GM12878 (cell line): ENCODE measurements around the gene SLC36A3. TPM values are rescaled to one million over a fixed set of nuclear protein-coding genes. Genes with fewer than 3 reads are reported as not detected.

Experiments used
- ATAC-seq: fragments of 200-7000 bp; cut with Tn5 transposase; 3 replicates; pipeline ENCODE4 v1.9.1; 2020; ENCODE audit warnings: mild to moderate bottlenecking, moderate library complexity
- Bru-seq: library from RNA; stranded (reverse); fragments of 400-500 nt; gene quantifications from one replicate; lab custom pipeline; 2021; lab: Mats Ljungman, UMichigan
- BruChase-seq, 2 experiments: library from RNA; stranded (reverse); fragments of 400-500 nt; gene quantifications; one replicate each; lab custom pipeline; 2021; lab: Mats Ljungman, UMichigan
- BruUV-seq: library from RNA; stranded (reverse); fragments of 400-500 nt; replicated peaks from 2 replicates; lab custom pipeline; 2021; lab: Mats Ljungman, UMichigan
- CTCF ChIA-PET: fragments of 300-600 bp; sonication (Branson Sonifier 250); formaldehyde crosslinking; extraction: SDS; loops from one replicate; lab custom pipeline; 2021; ENCODE audit warnings: inconsistent platforms; lab: Yijun Ruan, JAX
- POLR2A ChIA-PET: fragments of 350-600 bp; formaldehyde crosslinking; extraction: SDS; loops from one replicate; lab custom pipeline; 2021; ENCODE audit warnings: inconsistent platforms; lab: Charles Lee
- RAD21 ChIA-PET: fragments of 300-600 bp; sonication (Branson Sonifier 250); formaldehyde crosslinking; loops from one replicate; lab custom pipeline; 2023; ENCODE audit warnings: antibody characterized with exemption; ENCODE audit not compliant: unreplicated experiment; lab: Charles Lee
- SMC1A ChIA-PET: fragments of 300-600 bp; sonication (Branson Sonifier 250); formaldehyde crosslinking; loops from one replicate; lab custom pipeline; 2023; ENCODE audit not compliant: unreplicated experiment, uncharacterized antibody; lab: Charles Lee
- DNase-seq: peaks from one replicate; pipeline ENCODE4 v3.0.0-alpha.2; 2011; ENCODE audit warnings: low read depth, low spot score
- FAIRE-seq: peaks from 3 replicates; lab custom pipeline; 2011; peaks lifted over from hg19 to GRCh38; lab: Jason Lieb, UNC
- H2AFZ ChIP-seq: 2 replicates; pipeline ENCODE4 v1.6.0; 2011; ENCODE audit warnings: low read depth, low read length, control low read depth; ENCODE audit not compliant: control insufficient read depth
- H3K27ac ChIP-seq: 2 replicates; pipeline ENCODE4 v1.5.1; 2011; ENCODE audit warnings: control low read depth; ENCODE audit not compliant: control insufficient read depth, insufficient read depth
- H3K27me3 ChIP-seq, 2 experiments: replicated peaks in 1 of 2; 2 replicates each; pipeline versions ENCODE4 v1.6.0 to v1.6.1; 2011; ENCODE audit warnings: low read length in 1 of 2; ENCODE audit not compliant: control insufficient read depth in 2 of 2, insufficient read depth in 2 of 2
- H3K36me3 ChIP-seq, 2 experiments: 2 replicates each; pipeline ENCODE4 v1.5.1; 2011; ENCODE audit warnings: low read length in 1 of 2; ENCODE audit not compliant: control insufficient read depth in 2 of 2, insufficient read depth in 2 of 2
- H3K4me1 ChIP-seq: 2 replicates; pipeline ENCODE4 v1.6.1; 2011; ENCODE audit warnings: mild to moderate bottlenecking, low read length, moderate library complexity, mixed read lengths; ENCODE audit not compliant: control insufficient read depth, insufficient read depth
- H3K4me2 ChIP-seq: 2 replicates; pipeline ENCODE4 v1.6.0; 2011; ENCODE audit warnings: control low read depth; ENCODE audit not compliant: control insufficient read depth, insufficient read depth
- H3K4me3 ChIP-seq: fragments of 200-600 bp; sonication (generic); 2 replicates; pipeline ENCODE4 v1.5.1; 2016
- H3K79me2 ChIP-seq: 2 replicates; pipeline ENCODE4 v1.6.0; 2011; ENCODE audit warnings: low read length; ENCODE audit not compliant: control insufficient read depth, insufficient read depth
- H3K9ac ChIP-seq: 2 replicates; pipeline ENCODE4 v1.8.0; 2011; ENCODE audit warnings: low read length, control low read depth, mixed read lengths; ENCODE audit not compliant: control insufficient read depth, insufficient read depth
- H3K9me3 ChIP-seq: replicated peaks from 3 replicates; pipeline ENCODE4 v1.5.1; 2011; ENCODE audit warnings: mild to moderate bottlenecking, low read length; ENCODE audit not compliant: control insufficient read depth, insufficient read depth
- H4K20me1 ChIP-seq: 2 replicates; pipeline ENCODE4 v1.6.0; 2011; ENCODE audit not compliant: control insufficient read depth, insufficient read depth
- BCL11A ChIP-seq: IDR thresholded peaks from 2 replicates; pipeline ENCODE4 v1.6.1; 2011; ENCODE audit warnings: low read depth, low read length
- CBFB ChIP-seq: IDR thresholded peaks from 2 replicates; pipeline ENCODE4 v1.6.1; 2016; ENCODE audit warnings: antibody characterized with exemption, low read depth
- CBX3 ChIP-seq: fragments of 200-600 bp; sonication (generic); IDR thresholded peaks from 2 replicates; pipeline ENCODE4 v1.6.1; 2016; ENCODE audit warnings: low read depth, borderline replicate concordance
- CBX5 ChIP-seq: sonication (generic); IDR thresholded peaks from 2 replicates; pipeline ENCODE4 v1.6.1; 2016; ENCODE audit warnings: low read depth, moderate library complexity, mild to moderate bottlenecking, inconsistent platforms
- IRF4 ChIP-seq: IDR thresholded peaks from 2 replicates; pipeline ENCODE4 v1.6.1; 2011; ENCODE audit warnings: low read depth, low read length
- KAT2A ChIP-seq: conservative IDR thresholded peaks from 2 replicates; pipeline ENCODE4 v1.6.1; 2011; ENCODE audit warnings: low read depth, low read length; ENCODE audit not compliant: control insufficient read depth
- PAX5 ChIP-seq: IDR thresholded peaks from 2 replicates; pipeline ENCODE4 v1.6.1; 2011; ENCODE audit warnings: low read depth, low read length, borderline replicate concordance
- SPI1 ChIP-seq: IDR thresholded peaks from 2 replicates; pipeline ENCODE4 v1.6.1; 2011; ENCODE audit warnings: low read depth, mild to moderate bottlenecking, low read length, moderate library complexity, borderline replicate concordance; ENCODE audit not compliant: insufficient read depth
- STAT3 ChIP-seq: IDR thresholded peaks from 2 replicates; pipeline ENCODE4 v1.6.1; 2011; ENCODE audit warnings: low read depth, low read length, improper control_type of control experiment
- WGBS: methylation state at CpG from one replicate; pipeline ENCODE4 v1.1.6; 2016; ENCODE audit warnings: low lambda C conversion rate; ENCODE audit not compliant: insufficient replicate concordance, insufficient coverage; ENCODE audit errors: missing lambda C conversion rate; 5-methylcytosine and 5-hydroxymethylcytosine counted together
- in situ Hi-C: fragments of 300-500 bp; cut with MboI; formaldehyde crosslinking; loops from 9 replicates; pipeline ENCODE4 v1.14.3; 2018; ENCODE audit warnings: mixed read lengths
- intact Hi-C: fragments of 100-400 bp; cut with micrococcal nuclease; formaldehyde crosslinking; loops from one replicate; pipeline ENCODE4 v1.14.2; 2022; ENCODE audit not compliant: unreplicated experiment
- long read RNA-seq, 2 experiments: library from polyadenylated mRNA; unstranded; transcript quantifications; one replicate each; pipeline ENCODE4 v2.0.0, GENCODE V29; 2019 to 2020
- polyA minus RNA-seq, 3 experiments: library from RNA; depleted of rRNA, polyadenylated mRNA; stranded (reverse); fragments of >200 nt; gene quantifications; 2 replicates each; pipeline ENCODE4 v1.2.3, GENCODE V29; 2011
- polyA plus RNA-seq, 11 experiments: library from polyadenylated mRNA; depleted of rRNA in 4 of 11; unstranded in 6 of 11; stranded (reverse) in 5 of 11; fragments of >200 nt; fragmentation: Nextera tagmentation in 4 of 11; fragmentation: Illumina TruSeq in 1 of 11; extraction: Ambion mirVana in 4 of 11; extraction: Trizol in 1 of 11; gene quantifications; 1 replicate in 1 of 11; 2 replicates in 10 of 11; pipeline versions ENCODE4 v1.2.1 to v1.2.3, GENCODE V29; 2011 to 2016; ENCODE audit warnings: inconsistent platforms in 2 of 11, missing spikeins in 2 of 11, low read depth in 1 of 11
- total RNA-seq, 4 experiments: library from RNA; depleted of rRNA in 3 of 4; stranded (reverse); fragments of >200 nt in 3 of 4; fragmentation: Illumina TruSeq in 1 of 4; extraction: Trizol in 1 of 4; gene quantifications; 2 replicates each; pipeline versions ENCODE4 v1.2.1 to v1.2.3, GENCODE V29; 2013 to 2021
- TF ChIP-seq, protein P1 (sequence below): fragments of 450-650 bp; formaldehyde crosslinking; IDR thresholded peaks from 2 replicates; pipeline ENCODE4 v1.4.0; 2020; ENCODE audit warnings: mild to moderate bottlenecking, moderate library complexity
- TF ChIP-seq, protein P2 (sequence below): fragments of 450-650 bp; IDR thresholded peaks from 2 replicates; pipeline ENCODE4 v1.6.1; 2017; ENCODE audit warnings: mild to moderate bottlenecking, low read depth, inconsistent platforms; ENCODE audit not compliant: poor library complexity, severe bottlenecking

SLC36A3 gene
- total RNA-seq (2013; cell fraction: nucleolus; rRNA removed): not detected in 2 replicates
- not detected in 2 replicates for total RNA-seq (2014; rRNA removed)
- not detected in 2 replicates for total RNA-seq (2014; rRNA removed; fragmentation: Illumina TruSeq; extraction: Trizol)
- total RNA-seq (2021): not detected in 2 replicates
- polyA plus RNA-seq (2011; ENCODE audit: low read depth): not detected
- not detected in 2 replicates for polyA plus RNA-seq (2011; rRNA removed)
- not detected in 2 replicates for polyA plus RNA-seq (2011; cell fraction: cytosol; rRNA removed)
- polyA plus RNA-seq (2011; cell fraction: nucleus; rRNA removed): not detected in 2 replicates
- polyA plus RNA-seq (2012): not detected in 2 replicates
- not detected in 2 replicates for polyA plus RNA-seq (2014; fragmentation: Illumina TruSeq; extraction: Trizol)
- under 1 TPM in 1 of 2 experiments, not detected in 1; 0.03 TPM for polyA plus RNA-seq (2014; fragmentation: Nextera tagmentation; extraction: Ambion mirVana)
- polyA plus RNA-seq (2014; rRNA removed): not detected in 2 replicates
- polyA plus RNA-seq (2016; fragmentation: Nextera tagmentation; extraction: Ambion mirVana): not detected
- not detected in 2 replicates for polyA minus RNA-seq (2011; rRNA and poly(A)+ RNA removed)
- not detected in 2 replicates for polyA minus RNA-seq (2011; cell fraction: cytosol; rRNA and poly(A)+ RNA removed)
- polyA minus RNA-seq (2011; cell fraction: nucleus; rRNA and poly(A)+ RNA removed): not detected in 2 replicates
- not detected for Bru-seq, nascent RNA
- not detected for BruChase-seq, experiment 1, labeled RNA remaining after a 6-hour chase
- not detected for BruChase-seq, experiment 2, labeled RNA remaining after a 2-hour chase
- long read RNA-seq, experiment 1: 0 reads
- long read RNA-seq, experiment 2, partial matches to known transcripts: 0 of 1 reads
- long read RNA-seq, experiment 2, other reads (novel, unspliced or antisense): 1 of 1 reads

DNA sequence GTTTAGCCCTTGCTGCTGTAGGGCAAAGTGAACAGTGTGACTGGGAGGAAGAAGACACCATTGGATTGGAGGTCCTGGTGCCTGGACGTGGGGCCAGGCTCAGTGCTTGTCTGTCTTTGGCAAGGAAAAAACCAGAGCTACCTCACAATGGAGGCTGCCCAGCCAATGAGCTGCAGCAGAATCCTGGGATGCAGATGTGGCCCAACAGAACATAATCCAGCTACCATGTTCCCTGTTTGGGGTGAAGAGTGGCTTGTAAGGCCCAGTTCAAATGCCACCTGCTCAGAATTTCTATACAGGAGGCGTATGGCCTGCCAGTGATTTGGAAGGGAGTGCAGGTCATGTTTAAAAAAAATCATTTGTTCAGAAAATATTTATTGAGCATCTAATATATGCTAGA lies at the start of gene SLC36A3:
Gene SLC36A3 (minus strand): TSS at position 101 of the 400 bp plus-strand sequence. CDS start 412 bp downstream, outside the sequence.
- in situ Hi-C loops: no loop called here
- H3K36me3 ChIP-seq: no peaks in the 10 kb centered on the region
- BruUV-seq: no TSS peak
- no peak within 1 kb of the TSS for H3K27ac ChIP-seq
- no peaks in the 10 kb centered on the region for H3K79me2 ChIP-seq
- no peaks in the 10 kb centered on the region for H3K4me1 ChIP-seq
- DNase-seq (no peak), ATAC-seq (no peak), FAIRE-seq (no peak)
- no peak within 1 kb of the TSS for H3K4me3 ChIP-seq
- no peak within 1 kb of the TSS for H3K9ac ChIP-seq
- H4K20me1 ChIP-seq: no peaks in the 10 kb centered on the region
- RAD21 ChIA-PET: interaction anchor here (1.2 kb wide), 1 partner anchor 12 kb away, joined by 3 read pairs; no protein-coding TSS in a partner anchor
- peaks cover 0 to 3% of the 10 kb centered on the region in 2 experiments; a peak in 2 of 4 replicates for H3K27me3 ChIP-seq
- H3K4me2 ChIP-seq: no peak within 1 kb of the TSS
- SMC1A ChIA-PET: interaction anchor here (1.0 kb wide), 1 partner anchor 138 kb away, joined by 4 read pairs; no protein-coding TSS in a partner anchor
- POLR2A ChIA-PET: no interaction called here
- intact Hi-C loops: no loop called here
- no peaks in the 10 kb centered on the region for H3K9me3 ChIP-seq
- 10% methylated on average over 2 of the region's 2 CpGs for WGBS
- no peak within 1 kb of the TSS for H2AFZ ChIP-seq
- CTCF ChIA-PET: interaction anchor here (1.1 to 1.9 kb wide), 2 partner anchors 12 to 301 kb away, joined by 3 to 6 read pairs; no protein-coding TSS in a partner anchor
- no peak for TF ChIP-seq KAT2A
- no peak for TF ChIP-seq STAT3
- TF ChIP-seq, protein P1, sequence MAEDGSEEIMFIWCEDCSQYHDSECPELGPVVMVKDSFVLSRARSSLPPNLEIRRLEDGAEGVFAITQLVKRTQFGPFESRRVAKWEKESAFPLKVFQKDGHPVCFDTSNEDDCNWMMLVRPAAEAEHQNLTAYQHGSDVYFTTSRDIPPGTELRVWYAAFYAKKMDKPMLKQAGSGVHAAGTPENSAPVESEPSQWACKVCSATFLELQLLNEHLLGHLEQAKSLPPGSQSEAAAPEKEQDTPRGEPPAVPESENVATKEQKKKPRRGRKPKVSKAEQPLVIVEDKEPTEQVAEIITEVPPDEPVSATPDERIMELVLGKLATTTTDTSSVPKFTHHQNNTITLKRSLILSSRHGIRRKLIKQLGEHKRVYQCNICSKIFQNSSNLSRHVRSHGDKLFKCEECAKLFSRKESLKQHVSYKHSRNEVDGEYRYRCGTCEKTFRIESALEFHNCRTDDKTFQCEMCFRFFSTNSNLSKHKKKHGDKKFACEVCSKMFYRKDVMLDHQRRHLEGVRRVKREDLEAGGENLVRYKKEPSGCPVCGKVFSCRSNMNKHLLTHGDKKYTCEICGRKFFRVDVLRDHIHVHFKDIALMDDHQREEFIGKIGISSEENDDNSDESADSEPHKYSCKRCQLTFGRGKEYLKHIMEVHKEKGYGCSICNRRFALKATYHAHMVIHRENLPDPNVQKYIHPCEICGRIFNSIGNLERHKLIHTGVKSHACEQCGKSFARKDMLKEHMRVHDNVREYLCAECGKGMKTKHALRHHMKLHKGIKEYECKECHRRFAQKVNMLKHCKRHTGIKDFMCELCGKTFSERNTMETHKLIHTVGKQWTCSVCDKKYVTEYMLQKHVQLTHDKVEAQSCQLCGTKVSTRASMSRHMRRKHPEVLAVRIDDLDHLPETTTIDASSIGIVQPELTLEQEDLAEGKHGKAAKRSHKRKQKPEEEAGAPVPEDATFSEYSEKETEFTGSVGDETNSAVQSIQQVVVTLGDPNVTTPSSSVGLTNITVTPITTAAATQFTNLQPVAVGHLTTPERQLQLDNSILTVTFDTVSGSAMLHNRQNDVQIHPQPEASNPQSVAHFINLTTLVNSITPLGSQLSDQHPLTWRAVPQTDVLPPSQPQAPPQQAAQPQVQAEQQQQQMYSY (CRISPR knock-in tag): no peak
- no peak for TF ChIP-seq BCL11A
- TF ChIP-seq PAX5: no peak
- no peak for TF ChIP-seq SPI1
- TF ChIP-seq IRF4: no peak
- no peak for TF ChIP-seq CBX3
- no peak for TF ChIP-seq CBFB
- no peak for TF ChIP-seq CBX5
- TF ChIP-seq, protein P2, sequence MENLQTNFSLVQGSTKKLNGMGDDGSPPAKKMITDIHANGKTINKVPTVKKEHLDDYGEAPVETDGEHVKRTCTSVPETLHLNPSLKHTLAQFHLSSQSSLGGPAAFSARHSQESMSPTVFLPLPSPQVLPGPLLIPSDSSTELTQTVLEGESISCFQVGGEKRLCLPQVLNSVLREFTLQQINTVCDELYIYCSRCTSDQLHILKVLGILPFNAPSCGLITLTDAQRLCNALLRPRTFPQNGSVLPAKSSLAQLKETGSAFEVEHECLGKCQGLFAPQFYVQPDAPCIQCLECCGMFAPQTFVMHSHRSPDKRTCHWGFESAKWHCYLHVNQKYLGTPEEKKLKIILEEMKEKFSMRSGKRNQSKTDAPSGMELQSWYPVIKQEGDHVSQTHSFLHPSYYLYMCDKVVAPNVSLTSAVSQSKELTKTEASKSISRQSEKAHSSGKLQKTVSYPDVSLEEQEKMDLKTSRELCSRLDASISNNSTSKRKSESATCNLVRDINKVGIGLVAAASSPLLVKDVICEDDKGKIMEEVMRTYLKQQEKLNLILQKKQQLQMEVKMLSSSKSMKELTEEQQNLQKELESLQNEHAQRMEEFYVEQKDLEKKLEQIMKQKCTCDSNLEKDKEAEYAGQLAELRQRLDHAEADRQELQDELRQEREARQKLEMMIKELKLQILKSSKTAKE: no peak
